GM23338 (cell line): ENCODE results near the gene RRP1. TPM values are rescaled to one million over a fixed set of nuclear protein-coding genes. Genes with fewer than 3 reads are reported as not detected.
"Not testable (repeated sequence)": the region's sequence is repeated elsewhere in the genome, so short reads cannot be mapped to it uniquely, and the experiment has no call there.

Source experiments
- ATAC-seq: fragments of 200-7000 bp; cut with Tn5 transposase; 3 replicates; pipeline ENCODE4 v1.9.1; 2020
- DNase-seq: peaks from one replicate; pipeline ENCODE4 v3.0.0-alpha.2; 2015; ENCODE audit warnings: low spot score
- H2AFZ ChIP-seq: fragments of 200-600 bp; sonication (generic); 2 replicates; pipeline ENCODE4 v1.8.0; 2016; ENCODE audit warnings: antibody characterized with exemption, mild to moderate bottlenecking, moderate library complexity
- H3F3A ChIP-seq: fragments of 200-600 bp; sonication (generic); replicated peaks from 2 replicates; pipeline ENCODE4 v1.8.0; 2017; ENCODE audit warnings: antibody characterized with exemption, mixed run types, low read depth
- H3K27ac ChIP-seq: fragments of 200-600 bp; sonication (generic); 2 replicates; pipeline ENCODE4 v1.6.1; 2016; ENCODE audit warnings: low read depth
- H3K27me3 ChIP-seq: fragments of 200-600 bp; sonication (generic); 2 replicates; pipeline ENCODE4 v1.8.0; 2016; ENCODE audit warnings: mild to moderate bottlenecking, mixed run types, moderate library complexity; ENCODE audit not compliant: insufficient read depth
- H3K36me3 ChIP-seq: fragments of 200-600 bp; sonication (generic); 2 replicates; pipeline ENCODE4 v1.8.0; 2016; ENCODE audit warnings: mild to moderate bottlenecking; ENCODE audit not compliant: insufficient read depth
- H3K4me1 ChIP-seq: fragments of 200-600 bp; sonication (generic); 2 replicates; pipeline ENCODE4 v1.8.0; 2016; ENCODE audit warnings: mild to moderate bottlenecking, moderate library complexity; ENCODE audit not compliant: insufficient read depth
- H3K4me2 ChIP-seq: fragments of 200-600 bp; sonication (generic); 2 replicates; pipeline ENCODE4 v1.7.1; 2017; ENCODE audit warnings: mixed run types
- H3K4me3 ChIP-seq: fragments of 200-600 bp; sonication (generic); 2 replicates; pipeline ENCODE4 v1.6.1; 2016; ENCODE audit warnings: mixed run types
- H3K79me2 ChIP-seq: fragments of 200-600 bp; sonication (generic); replicated peaks from 2 replicates; pipeline ENCODE4 v1.8.0; 2017; ENCODE audit warnings: mild to moderate bottlenecking; ENCODE audit not compliant: insufficient read depth
- H3K9me2 ChIP-seq: fragments of 200-600 bp; sonication (generic); 2 replicates; pipeline ENCODE4 v1.8.0; 2017; ENCODE audit not compliant: insufficient read depth
- H4K20me1 ChIP-seq: fragments of 200-600 bp; sonication (generic); replicated peaks from 2 replicates; pipeline ENCODE4 v1.8.0; 2017; ENCODE audit warnings: mild to moderate bottlenecking; ENCODE audit not compliant: insufficient read depth
- H3K27ac Mint-ChIP-seq: 2 replicates; pipeline ENCODE4 v1.8.0; 2020; ENCODE audit warnings: inconsistent platforms, mild to moderate bottlenecking, moderate library complexity, mixed read lengths
- H3K27me3 Mint-ChIP-seq: 3 replicates; pipeline ENCODE4 v1.8.0; 2022; ENCODE audit warnings: low read depth, mild to moderate bottlenecking, moderate library complexity, mixed read lengths, inconsistent platforms; ENCODE audit not compliant: insufficient read depth, poor library complexity
- H3K36me3 Mint-ChIP-seq: 3 replicates; pipeline ENCODE4 v1.8.0; 2021; ENCODE audit warnings: low read depth, mild to moderate bottlenecking, inconsistent platforms, moderate library complexity, mixed read lengths
- H3K4me1 Mint-ChIP-seq: 3 replicates; pipeline ENCODE4 v1.8.0; 2020; ENCODE audit warnings: mild to moderate bottlenecking, inconsistent platforms, mixed read lengths
- H3K4me3 Mint-ChIP-seq: 3 replicates; pipeline ENCODE4 v1.8.0; 2021; ENCODE audit warnings: moderate library complexity, mild to moderate bottlenecking, inconsistent platforms, mixed read lengths
- H3K9me3 Mint-ChIP-seq: 3 replicates; pipeline ENCODE4 v1.8.0; 2020; ENCODE audit warnings: moderate library complexity, mild to moderate bottlenecking, inconsistent platforms, mixed read lengths
- EZH2phosphoT487 ChIP-seq: fragments of 200-600 bp; sonication (generic); IDR thresholded peaks from one replicate; pipeline ENCODE4 v1.8.1; 2018; ENCODE audit warnings: antibody characterized with exemption; ENCODE audit not compliant: unreplicated experiment
- JUNB ChIP-seq: IDR thresholded peaks from one replicate; pipeline ENCODE4 v1.6.1; 2016; ENCODE audit warnings: antibody characterized with exemption; ENCODE audit not compliant: unreplicated experiment
- POLR2AphosphoS5 ChIP-seq: IDR thresholded peaks from 2 replicates; pipeline ENCODE4 v1.6.1; 2016; ENCODE audit warnings: antibody characterized with exemption, low read depth
- STAT1 ChIP-seq: IDR thresholded peaks from one replicate; pipeline ENCODE4 v1.6.1; 2016; ENCODE audit warnings: antibody characterized with exemption; ENCODE audit not compliant: unreplicated experiment
- ZNF114 ChIP-seq: fragments of 250-450 bp; sonication (Bioruptor Pico); IDR thresholded peaks from 2 replicates; pipeline ENCODE4 v1.5.0; 2020; ENCODE audit warnings: mild to moderate bottlenecking, moderate library complexity
- ZNF331 ChIP-seq: fragments of 250-450 bp; sonication (Bioruptor Pico); IDR thresholded peaks from 2 replicates; pipeline ENCODE4 v1.5.0; 2020; ENCODE audit warnings: low read depth, mild to moderate bottlenecking, moderate library complexity
- polyA plus RNA-seq: library from polyadenylated mRNA; unstranded; fragments of >200 nt; fragmentation: Nextera tagmentation; extraction: Ambion mirVana; gene quantifications from 2 replicates; pipeline ENCODE4 v1.2.1, GENCODE V29; 2016
- total RNA-seq: library from RNA; depleted of rRNA; stranded (reverse); fragments of >200 nt; shearing (Covaris generic); gene quantifications from 2 replicates; pipeline ENCODE4 v1.2.3, GENCODE V29; 2014
- TF ChIP-seq, protein P1 (sequence below): IDR thresholded peaks from one replicate; pipeline ENCODE4 v1.6.1; 2018; ENCODE audit warnings: antibody characterized with exemption; ENCODE audit not compliant: unreplicated experiment
- TF ChIP-seq, protein P2 (sequence below), 2 experiments: fragments of 200-600 bp in 1 of 2; sonication (generic) in 1 of 2; conservative IDR thresholded peaks; 2 replicates each; pipeline versions ENCODE4 v1.5.1 to v1.6.1; 2016 to 2017; ENCODE audit warnings: antibody characterized with exemption in 2 of 2, low read depth in 2 of 2, mild to moderate bottlenecking in 2 of 2, moderate library complexity in 1 of 2

RRP1 gene
- total and polyA plus RNA-seq, 2 experiments from 2014 or later, result 36.5 to 63.5 TPM

GRCh38 chr21:43819511-43820405, 30.4 kb downstream of the RRP1 start (continued):
- TF ChIP-seq, protein P1, sequence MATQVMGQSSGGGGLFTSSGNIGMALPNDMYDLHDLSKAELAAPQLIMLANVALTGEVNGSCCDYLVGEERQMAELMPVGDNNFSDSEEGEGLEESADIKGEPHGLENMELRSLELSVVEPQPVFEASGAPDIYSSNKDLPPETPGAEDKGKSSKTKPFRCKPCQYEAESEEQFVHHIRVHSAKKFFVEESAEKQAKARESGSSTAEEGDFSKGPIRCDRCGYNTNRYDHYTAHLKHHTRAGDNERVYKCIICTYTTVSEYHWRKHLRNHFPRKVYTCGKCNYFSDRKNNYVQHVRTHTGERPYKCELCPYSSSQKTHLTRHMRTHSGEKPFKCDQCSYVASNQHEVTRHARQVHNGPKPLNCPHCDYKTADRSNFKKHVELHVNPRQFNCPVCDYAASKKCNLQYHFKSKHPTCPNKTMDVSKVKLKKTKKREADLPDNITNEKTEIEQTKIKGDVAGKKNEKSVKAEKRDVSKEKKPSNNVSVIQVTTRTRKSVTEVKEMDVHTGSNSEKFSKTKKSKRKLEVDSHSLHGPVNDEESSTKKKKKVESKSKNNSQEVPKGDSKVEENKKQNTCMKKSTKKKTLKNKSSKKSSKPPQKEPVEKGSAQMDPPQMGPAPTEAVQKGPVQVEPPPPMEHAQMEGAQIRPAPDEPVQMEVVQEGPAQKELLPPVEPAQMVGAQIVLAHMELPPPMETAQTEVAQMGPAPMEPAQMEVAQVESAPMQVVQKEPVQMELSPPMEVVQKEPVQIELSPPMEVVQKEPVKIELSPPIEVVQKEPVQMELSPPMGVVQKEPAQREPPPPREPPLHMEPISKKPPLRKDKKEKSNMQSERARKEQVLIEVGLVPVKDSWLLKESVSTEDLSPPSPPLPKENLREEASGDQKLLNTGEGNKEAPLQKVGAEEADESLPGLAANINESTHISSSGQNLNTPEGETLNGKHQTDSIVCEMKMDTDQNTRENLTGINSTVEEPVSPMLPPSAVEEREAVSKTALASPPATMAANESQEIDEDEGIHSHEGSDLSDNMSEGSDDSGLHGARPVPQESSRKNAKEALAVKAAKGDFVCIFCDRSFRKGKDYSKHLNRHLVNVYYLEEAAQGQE, result no peak
- TF ChIP-seq ZNF114 (no peak), STAT1 (no peak)

DNA sequence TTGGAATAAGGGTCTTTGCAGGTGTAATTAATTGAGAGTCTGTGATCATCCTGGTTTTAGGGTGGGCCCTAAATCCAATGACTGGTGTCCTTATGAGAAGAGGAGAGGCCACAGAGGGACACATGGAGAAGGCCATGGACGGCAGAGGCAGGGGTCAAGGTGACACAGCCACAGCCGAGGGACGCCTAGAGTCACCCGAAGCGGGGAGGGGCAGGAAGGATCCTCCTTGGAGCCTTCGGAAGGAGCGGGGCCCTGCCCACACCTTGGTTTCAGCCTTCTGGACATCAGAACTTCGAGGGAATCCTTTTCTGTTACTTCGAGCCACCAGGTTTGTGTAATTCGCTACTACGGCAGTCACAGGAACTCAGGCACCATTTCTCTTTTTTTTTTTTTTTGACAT, 31.1 kb downstream of the RRP1 start:
- no peak overlapping the region for H2AFZ ChIP-seq
- H3F3A ChIP-seq, result no peaks in the 10 kb centered on the region
- H3K27ac ChIP-seq, result no peak overlapping the region
- TF ChIP-seq ZNF114 (no peak), EZH2phosphoT487 (no peak), POLR2AphosphoS5 (no peak), JUNB (no peak), ZNF331 (CRISPR knock-in tag) (no peak)
- TF ChIP-seq, protein P2, sequence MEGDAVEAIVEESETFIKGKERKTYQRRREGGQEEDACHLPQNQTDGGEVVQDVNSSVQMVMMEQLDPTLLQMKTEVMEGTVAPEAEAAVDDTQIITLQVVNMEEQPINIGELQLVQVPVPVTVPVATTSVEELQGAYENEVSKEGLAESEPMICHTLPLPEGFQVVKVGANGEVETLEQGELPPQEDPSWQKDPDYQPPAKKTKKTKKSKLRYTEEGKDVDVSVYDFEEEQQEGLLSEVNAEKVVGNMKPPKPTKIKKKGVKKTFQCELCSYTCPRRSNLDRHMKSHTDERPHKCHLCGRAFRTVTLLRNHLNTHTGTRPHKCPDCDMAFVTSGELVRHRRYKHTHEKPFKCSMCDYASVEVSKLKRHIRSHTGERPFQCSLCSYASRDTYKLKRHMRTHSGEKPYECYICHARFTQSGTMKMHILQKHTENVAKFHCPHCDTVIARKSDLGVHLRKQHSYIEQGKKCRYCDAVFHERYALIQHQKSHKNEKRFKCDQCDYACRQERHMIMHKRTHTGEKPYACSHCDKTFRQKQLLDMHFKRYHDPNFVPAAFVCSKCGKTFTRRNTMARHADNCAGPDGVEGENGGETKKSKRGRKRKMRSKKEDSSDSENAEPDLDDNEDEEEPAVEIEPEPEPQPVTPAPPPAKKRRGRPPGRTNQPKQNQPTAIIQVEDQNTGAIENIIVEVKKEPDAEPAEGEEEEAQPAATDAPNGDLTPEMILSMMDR (conservative IDR thresholded peaks at IDR 0.05; ENCODE audit: low read depth in 2 of 2), result no peak
- no peak overlapping the region for H3K4me2 ChIP-seq
- H3K36me3 ChIP-seq, result no peaks in the 10 kb centered on the region
- Mint-ChIP-seq H3K36me3 (peaks cover 19% of the 10 kb centered on the region), H3K4me3 (no peak overlapping the region), H3K27ac (no peak overlapping the region), H3K9me3 (peaks cover 26% of the 10 kb centered on the region), H3K27me3 (peaks cover 20% of the 10 kb centered on the region), H3K4me1 (peaks cover 4% of the 10 kb centered on the region; the same call in 1 of the 3 replicates)
- H3K4me1 ChIP-seq, result no peaks in the 10 kb centered on the region; the same call in 1 of the 2 replicates
- DNase-seq (no peak), ATAC-seq (no peak)
- H4K20me1 ChIP-seq, result no peaks in the 10 kb centered on the region
- no peak overlapping the region for H3K4me3 ChIP-seq
- H3K9me2 ChIP-seq, result no peaks in the 10 kb centered on the region
- no peaks in the 10 kb centered on the region for H3K79me2 ChIP-seq
- no peaks in the 10 kb centered on the region for H3K27me3 ChIP-seq

DNA sequence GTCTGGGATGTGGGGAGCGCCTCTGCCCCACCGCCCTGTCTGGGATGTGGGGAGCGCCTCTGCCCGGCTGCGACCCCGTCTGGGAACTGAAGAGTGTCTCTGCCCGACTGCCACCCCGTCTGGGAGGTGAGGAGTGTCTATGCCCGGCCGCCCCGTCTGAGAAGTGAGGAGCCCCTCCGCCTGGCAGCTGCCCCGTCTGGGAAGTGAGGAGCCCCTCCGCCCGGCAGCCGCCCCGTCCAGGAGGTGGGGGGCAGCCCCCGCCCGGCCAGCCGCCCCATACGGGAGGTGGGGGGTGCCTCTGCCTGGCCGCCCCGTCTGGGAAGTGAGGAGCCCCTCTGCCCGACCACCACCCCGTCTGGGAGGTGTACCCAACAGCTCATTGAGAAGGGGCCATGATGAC, 32.8 kb downstream of the RRP1 start:
- H3K4me3 ChIP-seq, H3K4me2 ChIP-seq, H4K20me1 ChIP-seq, H3K79me2 ChIP-seq, DNase-seq, H3K27me3 ChIP-seq, H3K4me1 ChIP-seq, H3K27ac Mint-ChIP-seq, H3K36me3 ChIP-seq, H3K9me2 ChIP-seq, H3K4me1 Mint-ChIP-seq, H3K4me3 Mint-ChIP-seq, H3K27ac ChIP-seq, H3F3A ChIP-seq, ATAC-seq, H2AFZ ChIP-seq: not testable (repeated sequence)
- Mint-ChIP-seq H3K27me3 (peaks cover 17% of the 10 kb centered on the region), H3K9me3 (peaks cover 26% of the 10 kb centered on the region), H3K36me3 (peaks cover 19% of the 10 kb centered on the region)

GRCh38 chr21:43822741-43823140, 33.4 kb downstream of the RRP1 start:
- H2AFZ ChIP-seq, ATAC-seq, DNase-seq, H3K36me3 ChIP-seq, H4K20me1 ChIP-seq, H3K4me2 ChIP-seq, H3K4me3 ChIP-seq, H3K27ac Mint-ChIP-seq, H3K4me1 ChIP-seq, H3K27ac ChIP-seq, H3K79me2 ChIP-seq, H3K9me2 ChIP-seq, H3K4me3 Mint-ChIP-seq, H3K27me3 ChIP-seq, H3K4me1 Mint-ChIP-seq, H3F3A ChIP-seq: not testable (repeated sequence)
- H3K9me3 Mint-ChIP-seq, result peaks cover 26% of the 10 kb centered on the region
- peaks cover 17% of the 10 kb centered on the region for H3K27me3 Mint-ChIP-seq
- H3K36me3 Mint-ChIP-seq, result peaks cover 19% of the 10 kb centered on the region
